CD14-positive monocyte (primary cell): ENCODE results near the gene ZNF445. TPM values are rescaled to one million over a fixed set of nuclear protein-coding genes. Genes with fewer than 3 reads are reported as not detected.
A peak's percentile ranks its signal among the peaks of the same experiment; 100 is the strongest.

Source experiments
- DNase-seq, 3 donors: peaks; one replicate each; pipeline ENCODE4 v3.0.0-alpha.2; 2011 to 2022
- H2AFZ ChIP-seq: 2 replicates; pipeline ENCODE4 v1.6.0; 2012; ENCODE audit warnings: mild to moderate bottlenecking, low read depth, low read length, inconsistent platforms; ENCODE audit not compliant: insufficient read depth, poor library complexity, severe bottlenecking
- H3K27ac ChIP-seq, 2 donors: 1 replicate in 1 of 2; 2 replicates in 1 of 2; pipeline ENCODE4 v1.5.1; 2012 to 2013; ENCODE audit warnings: low read length in 2 of 2, control low read depth in 1 of 2, inconsistent platforms in 1 of 2, low read depth in 1 of 2, mild to moderate bottlenecking in 1 of 2
- H3K27me3 ChIP-seq, 2 donors: one replicate each; pipeline versions ENCODE4 v1.6.0 to v1.6.1; 2011 to 2013; ENCODE audit warnings: low read length in 2 of 2; ENCODE audit not compliant: control insufficient read depth in 2 of 2, insufficient read depth in 2 of 2
- H3K36me3 ChIP-seq, 2 donors: replicated peaks in 1 of 2; 1 replicate in 1 of 2; 2 replicates in 1 of 2; pipeline versions ENCODE4 v1.5.1 to v1.6.1; 2012 to 2013; ENCODE audit warnings: low read length in 2 of 2, control low read depth in 1 of 2, inconsistent platforms in 1 of 2, mild to moderate bottlenecking in 1 of 2; ENCODE audit not compliant: insufficient read depth in 2 of 2, control insufficient read depth in 1 of 2
- H3K4me1 ChIP-seq, 2 donors: 1 replicate in 1 of 2; 2 replicates in 1 of 2; pipeline versions ENCODE4 v1.5.1 to v1.6.1; 2012 to 2013; ENCODE audit warnings: low read length in 2 of 2, control low read depth in 1 of 2, inconsistent platforms in 1 of 2, mild to moderate bottlenecking in 1 of 2, moderate library complexity in 1 of 2; ENCODE audit not compliant: insufficient read depth in 2 of 2, control insufficient read depth in 1 of 2
- H3K4me2 ChIP-seq: replicated peaks from 2 replicates; pipeline ENCODE3; 2012; ENCODE audit warnings: low read length, moderate library complexity, mild to moderate bottlenecking; ENCODE audit not compliant: poor library complexity, severe bottlenecking; ENCODE audit errors: extremely low read depth
- H3K4me3 ChIP-seq, 3 experiments: fragments of 200-600 bp in 1 of 3; sonication (generic) in 1 of 3; replicated peaks in 1 of 3; 1 replicate in 2 of 3; 2 replicates in 1 of 3; pipeline ENCODE4 v1.5.1; 2011 to 2013; ENCODE audit warnings: low read length in 3 of 3, mild to moderate bottlenecking in 3 of 3, control low read depth in 2 of 3, low read depth in 2 of 3, inconsistent platforms in 1 of 3, moderate library complexity in 1 of 3
- H3K79me2 ChIP-seq: 2 replicates; pipeline ENCODE4 v1.6.0; 2012; ENCODE audit warnings: mild to moderate bottlenecking, control low read depth, inconsistent platforms, low read length, moderate library complexity; ENCODE audit not compliant: insufficient read depth
- H3K9ac ChIP-seq: 2 replicates; pipeline ENCODE4 v1.6.0; 2017; ENCODE audit warnings: low read length, mild to moderate bottlenecking; ENCODE audit not compliant: insufficient read depth, poor library complexity, severe bottlenecking
- H3K9me3 ChIP-seq, 2 donors: replicated peaks in 1 of 2; 1 replicate in 1 of 2; 2 replicates in 1 of 2; pipeline versions ENCODE4 v1.5.1 to v1.6.1; 2012 to 2013; ENCODE audit warnings: low read length in 2 of 2, control low read depth in 1 of 2; ENCODE audit not compliant: control insufficient read depth in 1 of 2, insufficient read depth in 1 of 2
- H4K20me1 ChIP-seq: 2 replicates; pipeline ENCODE4 v1.6.0; 2012; ENCODE audit warnings: mild to moderate bottlenecking, low read length, control low read depth, moderate library complexity; ENCODE audit not compliant: insufficient read depth
- H3K27ac Mint-ChIP-seq, 7 donors: one replicate each; pipeline ENCODE4 v1.8.0; 2020; ENCODE audit warnings: mild to moderate bottlenecking in 7 of 7, mixed read lengths in 7 of 7, moderate library complexity in 6 of 7, inconsistent platforms in 2 of 7
- H3K27me3 Mint-ChIP-seq, 3 donors: one replicate each; pipeline ENCODE4 v1.8.0; 2021 to 2022; ENCODE audit warnings: low read depth in 3 of 3, mild to moderate bottlenecking in 3 of 3, mixed read lengths in 3 of 3, moderate library complexity in 3 of 3, inconsistent platforms in 1 of 3
- H3K36me3 Mint-ChIP-seq, 2 donors: one replicate each; pipeline ENCODE4 v1.8.0; 2020; ENCODE audit warnings: mixed read lengths in 2 of 2, inconsistent platforms in 1 of 2, mild to moderate bottlenecking in 1 of 2
- H3K4me1 Mint-ChIP-seq: one replicate; pipeline ENCODE4 v1.8.0; 2020; ENCODE audit warnings: mild to moderate bottlenecking, mixed read lengths
- H3K4me3 Mint-ChIP-seq, 2 donors: one replicate each; pipeline ENCODE4 v1.8.0; 2020; ENCODE audit warnings: mild to moderate bottlenecking in 2 of 2, mixed read lengths in 2 of 2, moderate library complexity in 1 of 2
- H3K9me3 Mint-ChIP-seq, 7 donors: one replicate each; pipeline ENCODE4 v1.8.0; 2020 to 2022; ENCODE audit warnings: mixed read lengths in 7 of 7, mild to moderate bottlenecking in 6 of 7, moderate library complexity in 6 of 7, inconsistent platforms in 2 of 7
- CTCF ChIP-seq: fragments of 200-600 bp; IDR thresholded peaks from one replicate; pipeline ENCODE4 v1.8.0; 2022; ENCODE audit warnings: antibody characterized with exemption, mild to moderate bottlenecking
- WGBS: methylation state at CpG from one replicate; pipeline ENCODE4 v1.1.5; 2013; ENCODE audit warnings: missing lambda C conversion rate; ENCODE audit not compliant: insufficient coverage; 5-methylcytosine and 5-hydroxymethylcytosine counted together
- intact Hi-C, 2 donors: fragments of 100-400 bp; cut with micrococcal nuclease; formaldehyde crosslinking; loops; one replicate each; pipeline versions ENCODE4 v1.15.0 to v1.15.1; 2023
- polyA plus RNA-seq, 3 donors: library from polyadenylated mRNA; depleted of rRNA in 1 of 3; unstranded in 2 of 3; stranded (reverse) in 1 of 3; fragments of 300-500 nt in 2 of 3; fragments of >200 nt in 1 of 3; fragmentation: Illumina TruSeq in 2 of 3; gene quantifications; 1 replicate in 2 of 3; 2 replicates in 1 of 3; pipeline ENCODE4 v1.2.3, GENCODE V29; 2012 to 2021

The ZNF445 gene
- polyA plus RNA-seq, 3 donors, result 0.41 to 2.5 (median 1.1) TPM

DNA sequence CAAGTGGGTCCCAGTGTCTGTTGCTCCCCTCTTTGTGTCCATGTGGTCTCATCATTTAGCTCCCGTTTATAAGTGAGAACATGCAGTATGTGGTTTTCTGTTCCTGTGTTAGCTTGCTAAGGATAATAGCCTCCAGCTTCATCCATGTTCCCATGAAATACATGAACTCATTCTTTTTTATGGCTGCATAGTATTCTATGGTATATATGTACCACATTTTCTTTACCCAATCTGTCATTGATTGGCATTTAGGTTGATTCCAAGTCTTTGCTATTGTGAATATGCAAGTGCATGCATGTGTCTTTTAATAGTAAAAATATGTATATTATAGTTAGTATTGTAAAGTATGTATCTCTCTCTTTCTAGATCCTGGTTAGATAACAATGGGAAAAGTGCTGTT, 85.0 kb downstream of the ZNF445 start:
- H3K27me3 Mint-ChIP-seq, result no peaks in the 10 kb centered on the region
- no peaks in the 10 kb centered on the region for H4K20me1 ChIP-seq
- no peak for DNase-seq
- no peak overlapping the region for H3K27ac ChIP-seq
- peaks cover 3 to 14% of the 10 kb centered on the region in 2 donors for H3K36me3 ChIP-seq
- H2AFZ ChIP-seq, result no peak overlapping the region
- peaks cover 2 to 6% of the 10 kb centered on the region in 2 donors for H3K36me3 Mint-ChIP-seq
- H3K79me2 ChIP-seq, result no peaks in the 10 kb centered on the region
- H3K4me3 Mint-ChIP-seq, result no peak overlapping the region
- intact Hi-C loops, result no loop called here
- no peak overlapping the region for H3K4me3 ChIP-seq
- peaks cover 2 to 10% (median 3%) of the 10 kb centered on the region in 7 donors for H3K9me3 Mint-ChIP-seq
- H3K4me1 Mint-ChIP-seq, result no peaks in the 10 kb centered on the region
- no CpG with 5 or more reads among the region's 1 CpG for WGBS
- no peak for TF ChIP-seq CTCF
- H3K9ac ChIP-seq, result no peak overlapping the region
- peaks cover 2 to 3% of the 10 kb centered on the region in 2 donors for H3K9me3 ChIP-seq
- peak overlapping the region in 1 of 7 donors; percentile 31 for H3K27ac Mint-ChIP-seq
- no peak overlapping the region for H3K4me2 ChIP-seq
- H3K27me3 ChIP-seq, result no peaks in the 10 kb centered on the region
- no peaks in the 10 kb centered on the region for H3K4me1 ChIP-seq

- Histone ChIP-seq H3K36me3 (peaks cover 0 to 12% of the 10 kb centered on the region in 2 donors), H3K79me2 (no peaks in the 10 kb centered on the region), H3K4me2 (no peak overlapping the region), H3K9me3 (peaks cover 16 to 20% of the 10 kb centered on the region in 2 donors), H3K4me3 (no peak overlapping the region), H3K27me3 (no peaks in the 10 kb centered on the region), H3K4me1 (no peaks in the 10 kb centered on the region), H4K20me1 (no peaks in the 10 kb centered on the region), H2AFZ (no peak overlapping the region), H3K27ac (no peak overlapping the region), H3K9ac (no peak overlapping the region)
- DNase-seq, result no peak
- H3K9me3 Mint-ChIP-seq, result peaks cover 16 to 38% (median 27%) of the 10 kb centered on the region in 7 donors
- 100% methylated on average over 6 of the region's 7 CpGs for WGBS
- H3K27ac Mint-ChIP-seq, result no peak overlapping the region
- H3K4me1 Mint-ChIP-seq, result no peaks in the 10 kb centered on the region
- no peak for TF ChIP-seq CTCF
- H3K36me3 Mint-ChIP-seq, result peaks cover 0 to 6% of the 10 kb centered on the region in 2 donors
- intact Hi-C loops, result no loop called here
- no peaks in the 10 kb centered on the region for H3K27me3 Mint-ChIP-seq
- H3K4me3 Mint-ChIP-seq, result no peak overlapping the region
Measured at GRCh38 chr3:44387404-44387803, 90.1 kb downstream of the ZNF445 start.

Other genes starting within 250 kb of the ZNF445 start
- gene TOPAZ1, start 235.8 kb downstream of the ZNF445 start, polyA plus RNA-seq, result not detected
- gene TCAIM, start 138.9 kb downstream of the ZNF445 start, polyA plus RNA-seq, result 10 to 100 TPM in 2 of 3 donors, 1 to 10 TPM in 1; 9.1 to 26.7 (median 20.0) TPM
- gene ZKSCAN7, start 77.5 kb upstream of the ZNF445 start, polyA plus RNA-seq, result under 1 TPM; 0.29 to 0.51 (median 0.48) TPM
- under 1 TPM in 2 of 3 donors, not detected in 1; 0.17 TPM for gene ZNF660, start 107.3 kb upstream of the ZNF445 start, polyA plus RNA-seq
- gene ZNF197, start 147.4 kb upstream of the ZNF445 start, polyA plus RNA-seq, result 1 to 10 TPM; 1.2 to 3.6 (median 2.1) TPM
- gene ZNF35, start 171.1 kb upstream of the ZNF445 start, polyA plus RNA-seq, result 1 to 10 TPM; 1.2 to 2.5 (median 2.5) TPM
- under 1 TPM; 0.20 to 0.28 (median 0.23) TPM for gene ZNF502, start 235.0 kb upstream of the ZNF445 start, polyA plus RNA-seq